Tibial artery (tissue), 4 donors: ENCODE measurements around the gene TMTC1.

Source experiments
- DNase-seq, 2 donors: peaks; one replicate each; pipeline ENCODE4 v3.0.0-alpha.2; 2019
- H3K27ac ChIP-seq, 2 donors: fragments of 200-600 bp; sonication (generic) in 1 of 2; 1 replicate in 1 of 2; 2 replicates in 1 of 2; pipeline ENCODE4 v1.5.1; 2018 to 2019; ENCODE audit warnings: mild to moderate bottlenecking in 1 of 2
- H3K27me3 ChIP-seq, 2 donors: fragments of 200-600 bp; sonication (generic) in 1 of 2; one replicate each; pipeline versions ENCODE4 v1.5.1 to v1.6.0; 2016 to 2019
- H3K36me3 ChIP-seq, 3 donors: fragments of 200-600 bp; sonication (generic) in 2 of 3; one replicate each; pipeline ENCODE4 v1.5.1; 2016 to 2019; ENCODE audit warnings: mild to moderate bottlenecking in 2 of 3
- H3K4me1 ChIP-seq, 4 donors: fragments of 200-600 bp; sonication (generic) in 2 of 4; 1 replicate in 3 of 4; 2 replicates in 1 of 4; pipeline ENCODE4 v1.5.1; 2016 to 2019
- H3K4me3 ChIP-seq, 2 donors: fragments of 200-600 bp; sonication (generic) in 1 of 2; 1 replicate in 1 of 2; 2 replicates in 1 of 2; pipeline ENCODE4 v1.5.1; 2018 to 2019; ENCODE audit warnings: mild to moderate bottlenecking in 2 of 2
- H3K9me3 ChIP-seq, 3 donors: fragments of 200-600 bp; sonication (generic) in 1 of 3; one replicate each; pipeline ENCODE4 v1.5.1; 2016 to 2019
- CTCF ChIP-seq, 2 experiments: fragments of 200-600 bp in 1 of 2; fragments of 450-650 bp in 1 of 2; IDR thresholded peaks; one replicate each; pipeline ENCODE4 v1.5.1; 2017 to 2019; ENCODE audit warnings: antibody characterized with exemption in 2 of 2, mild to moderate bottlenecking in 1 of 2, moderate library complexity in 1 of 2
- intact Hi-C: fragments of 100-400 bp; cut with DNase I; formaldehyde crosslinking; loops from one replicate; pipeline ENCODE4 v1.15.0; 2023; ENCODE audit warnings: low total_unique reads

The TMTC1 gene

GRCh38 chr12:29510591-29511185, 273.1 kb downstream of the TMTC1 start:
- Histone ChIP-seq H3K27ac (no peak overlapping the region), H3K27me3 (no peaks in the 10 kb centered on the region), H3K4me1 (no peaks in the 10 kb centered on the region), H3K4me3 (no peak overlapping the region), H3K36me3 (peaks cover 42 to 68% (median 67%) of the 10 kb centered on the region in 3 donors), H3K9me3 (no peaks in the 10 kb centered on the region)
- no peak for DNase-seq
- intact Hi-C loops: no loop called here
- no peak for TF ChIP-seq CTCF (IDR thresholded peaks at IDR 0.05)

GRCh38 chr12:29509503-29509902, 274.2 kb downstream of the TMTC1 start:
- H3K27ac ChIP-seq: no peak overlapping the region
- TF ChIP-seq CTCF (IDR thresholded peaks at IDR 0.05): no peak
- no peak overlapping the region for H3K4me3 ChIP-seq
- H3K9me3 ChIP-seq: no peaks in the 10 kb centered on the region
- no peaks in the 10 kb centered on the region for H3K4me1 ChIP-seq
- intact Hi-C loops: no loop called here
- H3K36me3 ChIP-seq: peaks cover 40 to 72% (median 67%) of the 10 kb centered on the region in 3 donors
- H3K27me3 ChIP-seq: no peaks in the 10 kb centered on the region
- no peak for DNase-seq

- Histone ChIP-seq H3K4me1 (no peaks in the 10 kb centered on the region), H3K4me3 (no peak overlapping the region), H3K27ac (no peak overlapping the region), H3K9me3 (no peaks in the 10 kb centered on the region), H3K36me3 (peaks cover 35 to 72% (median 64%) of the 10 kb centered on the region in 3 donors), H3K27me3 (no peaks in the 10 kb centered on the region)
- intact Hi-C loops: no loop called here
- no peak for DNase-seq
- no peak for TF ChIP-seq CTCF (IDR thresholded peaks at IDR 0.05)
Observed at GRCh38 chr12:29508949-29509348, 274.8 kb downstream of the TMTC1 start.

- Histone ChIP-seq H3K36me3 (peaks cover 25 to 54% (median 34%) of the 10 kb centered on the region in 3 donors), H3K4me1 (no peaks in the 10 kb centered on the region), H3K9me3 (no peaks in the 10 kb centered on the region), H3K4me3 (no peak overlapping the region), H3K27me3 (no peaks in the 10 kb centered on the region), H3K27ac (no peak overlapping the region)
- DNase-seq: no peak
- intact Hi-C loops: no loop called here
- no peak for TF ChIP-seq CTCF (IDR thresholded peaks at IDR 0.05)
Observed at GRCh38 chr12:29505122-29505521, 278.6 kb downstream of the TMTC1 start.

- H3K4me3 ChIP-seq: no peak overlapping the region
- no peak for TF ChIP-seq CTCF (IDR thresholded peaks at IDR 0.05)
- no peak for DNase-seq
- no peaks in the 10 kb centered on the region for H3K4me1 ChIP-seq
- H3K27ac ChIP-seq: no peak overlapping the region
- no peaks in the 10 kb centered on the region for H3K27me3 ChIP-seq
- H3K36me3 ChIP-seq: peaks cover 24 to 50% (median 30%) of the 10 kb centered on the region in 3 donors
- intact Hi-C loops: no loop called here
- no peaks in the 10 kb centered on the region for H3K9me3 ChIP-seq
Observed at GRCh38 chr12:29503283-29503682, 280.5 kb downstream of the TMTC1 start.

GRCh38 chr12:29499235-29499634, 284.5 kb downstream of the TMTC1 start:
- no peak for TF ChIP-seq CTCF (IDR thresholded peaks at IDR 0.05)
- Histone ChIP-seq H3K27ac (no peak overlapping the region), H3K36me3 (peaks cover 0 to 18% (median 16%) of the 10 kb centered on the region in 3 donors), H3K27me3 (no peaks in the 10 kb centered on the region), H3K4me3 (no peak overlapping the region), H3K9me3 (no peaks in the 10 kb centered on the region), H3K4me1 (no peaks in the 10 kb centered on the region)
- DNase-seq: no peak
- intact Hi-C loops: no loop called here
